Myocyte (in vitro differentiated cells): ENCODE results near the gene FDXR. TPM values are rescaled to one million over a fixed set of nuclear protein-coding genes. Genes with fewer than 3 reads are reported as not detected.

Experiments used
- DNase-seq: peaks from one replicate; pipeline ENCODE4 v3.0.0-alpha.2; 2012; ENCODE audit warnings: low read depth
- total RNA-seq: library from RNA; depleted of rRNA; stranded (reverse); fragments of >200 nt; gene quantifications from 2 replicates; pipeline ENCODE4 v1.2.3, GENCODE V29; 2014

Gene FDXR
- total RNA-seq, 1 donor from 2014 or later = 7.9 TPM

GRCh38 chr17:74859459-74860228 lies 13.2 kb downstream of the FDXR start, which contains the start of gene GRIN2C:
Gene GRIN2C (minus strand): TSS chr17:74859885. CDS start chr17:74855092, 4,793 bp downstream.
- no peak for DNase-seq

- DNase-seq = no peak
Measured at GRCh38 chr17:74858672-74859458, 13.9 kb downstream of the FDXR start.

- DNase-seq = peak; percentile 49
Measured at GRCh38 chr17:74857191-74857590, 15.6 kb downstream of the FDXR start.

- DNase-seq = peak; percentile 72
Measured at GRCh38 chr17:74856112-74856511, 16.7 kb downstream of the FDXR start.

GRCh38 chr17:74855323-74855722 lies 17.5 kb downstream of the FDXR start:
- DNase-seq = no peak

GRCh38 chr17:74854792-74855191 lies 18.0 kb downstream of the FDXR start:
- DNase-seq = no peak

GRCh38 chr17:74853669-74854068 lies 19.1 kb downstream of the FDXR start:
- no peak for DNase-seq

- no peak for DNase-seq
Measured at GRCh38 chr17:74853048-74853397, 19.8 kb downstream of the FDXR start.

GRCh38 chr17:74852237-74853047 lies 20.4 kb downstream of the FDXR start:
- DNase-seq = no peak

- DNase-seq = no peak
Measured at GRCh38 chr17:74851612-74852236, 21.1 kb downstream of the FDXR start.

GRCh38 chr17:74850914-74851313 lies 21.9 kb downstream of the FDXR start:
- no peak for DNase-seq

GRCh38 chr17:74850310-74850709 lies 22.5 kb downstream of the FDXR start:
- no peak for DNase-seq

GRCh38 chr17:74848656-74849399 lies 24.0 kb downstream of the FDXR start:
- DNase-seq = no peak

GRCh38 chr17:74846621-74847020 lies 26.2 kb downstream of the FDXR start:
- no peak for DNase-seq

GRCh38 chr17:74843352-74843627 lies 29.5 kb downstream of the FDXR start:
- DNase-seq = no peak

- peak; percentile 56 for DNase-seq
Measured at GRCh38 chr17:74842599-74843351, 30.0 kb downstream of the FDXR start.

- DNase-seq = no peak
Measured at GRCh38 chr17:74842146-74842598, 30.6 kb downstream of the FDXR start.

GRCh38 chr17:74840989-74841666 lies 31.7 kb downstream of the FDXR start:
- peak; percentile 56 for DNase-seq
